Left lung (tissue), 10 donors: ENCODE data around the gene GPATCH8. TPM values are rescaled to one million over a fixed set of nuclear protein-coding genes. Genes with fewer than 3 reads are reported as not detected.
A peak's percentile ranks its signal among the peaks of the same experiment; 100 is the strongest.

ENCODE experiments used
- ATAC-seq: fragments of 200-7000 bp; cut with Tn5 transposase; one replicate; pipeline ENCODE4 v1.9.1; 2020; ENCODE audit warnings: moderate library complexity
- DNase-seq, 4 donors: peaks; one replicate each; pipeline ENCODE4 v3.0.0-alpha.2; 2013 to 2020
- H3K27ac ChIP-seq, 2 donors: fragments of 200-600 bp; sonication (generic) in 1 of 2; one replicate each; pipeline versions ENCODE4 v1.5.0 to v1.8.0; 2020 to 2021
- H3K27me3 ChIP-seq, 2 donors: fragments of 200-600 bp; sonication (generic) in 1 of 2; one replicate each; pipeline versions ENCODE4 v1.5.0 to v1.8.0; 2020 to 2021
- H3K36me3 ChIP-seq, 2 donors: fragments of 200-600 bp; sonication (generic) in 1 of 2; one replicate each; pipeline versions ENCODE4 v1.5.0 to v1.8.0; 2020 to 2021
- H3K4me1 ChIP-seq, 2 donors: fragments of 200-600 bp; one replicate each; pipeline ENCODE4 v1.8.0; 2021
- H3K4me3 ChIP-seq, 2 donors: fragments of 200-600 bp; sonication (generic) in 1 of 2; one replicate each; pipeline versions ENCODE4 v1.5.0 to v1.8.0; 2020 to 2021; ENCODE audit warnings: mild to moderate bottlenecking in 1 of 2
- H3K9me3 ChIP-seq, 2 donors: fragments of 200-600 bp; sonication (generic) in 1 of 2; one replicate each; pipeline versions ENCODE4 v1.5.0 to v1.8.0; 2020 to 2021
- intact Hi-C, 2 donors: fragments of 100-400 bp; cut with DNase I; formaldehyde crosslinking; loops; one replicate each; pipeline versions ENCODE4 v1.11.2 to v1.14.2; 2022
- polyA plus RNA-seq, 6 donors: library from polyadenylated mRNA; unstranded; fragments of 120-200 nt; gene quantifications; one replicate each; pipeline ENCODE4 v1.2.1, GENCODE V29; 2013; ENCODE audit not compliant: insufficient read length in 6 of 6
- total RNA-seq, 2 donors: library from RNA; stranded (reverse); fragmentation: NEBNext Ultra II Directional; extraction: Animal tissue kit (Norgen Biotek cat#: 25700); gene quantifications; one replicate each; pipeline ENCODE4 v1.2.1, GENCODE V29; 2021
- TF ChIP-seq, protein P1 (sequence below), 2 donors: fragments of 200-600 bp; sonication (generic) in 1 of 2; IDR thresholded peaks; one replicate each; pipeline versions ENCODE4 v1.5.0 to v1.8.0; 2021; ENCODE audit warnings: antibody characterized with exemption in 2 of 2
- donor health status: DM: no; HTN: yes; CAD: no.
- donor health status: DM: no; HTN: no; CAD: no.

GPATCH8 gene
- total and polyA plus RNA-seq, 8 donors, result 29.8 to 57.5 (median 52.9) TPM

DNA sequence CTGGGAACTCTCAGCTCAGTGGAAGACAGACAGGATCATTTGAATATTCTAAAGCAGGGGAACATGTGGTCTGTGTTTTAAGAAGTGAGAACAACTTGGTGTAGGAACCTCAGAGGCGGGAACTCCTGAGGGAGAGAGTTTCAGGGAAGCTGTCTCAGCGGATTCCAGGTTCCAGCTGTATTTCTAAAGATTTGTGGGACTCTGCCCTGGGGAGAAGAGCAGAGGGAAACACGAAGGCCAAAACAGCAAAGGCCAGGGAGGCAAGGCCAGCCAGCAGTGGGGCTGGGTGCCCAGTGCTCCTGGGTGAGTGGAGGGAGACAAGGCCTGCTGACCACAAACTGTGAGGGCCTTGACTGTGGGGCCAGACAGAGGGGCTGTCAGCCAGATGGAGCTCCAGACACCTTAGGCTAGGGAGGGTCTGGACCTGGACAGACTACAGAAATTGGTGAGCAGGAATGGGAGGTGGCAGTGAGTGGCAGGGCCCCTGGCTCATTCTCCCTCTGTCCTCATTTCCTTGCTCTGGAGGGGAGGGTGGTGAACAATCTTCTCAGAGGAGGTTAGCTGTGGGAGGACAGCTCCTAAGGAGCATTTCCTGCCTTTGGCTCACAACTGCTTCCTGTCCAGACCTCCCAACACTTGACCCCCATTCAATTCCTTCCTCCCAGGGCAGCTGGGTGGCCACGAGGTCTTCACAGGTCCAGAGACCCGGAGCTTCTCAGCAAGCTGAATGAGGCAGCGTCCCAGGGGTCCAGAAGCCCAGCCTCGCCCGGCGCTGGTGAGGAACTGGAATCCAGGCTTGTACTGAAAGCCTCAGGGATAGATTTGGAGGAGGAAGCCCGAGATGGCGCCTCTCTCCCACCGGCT, 33.1 kb upstream of the GPATCH8 start:
- peak; percentile 12 for ATAC-seq
- H3K9me3 ChIP-seq, result no peaks in the 10 kb centered on the region
- H3K4me3 ChIP-seq, result no peak overlapping the region
- H3K4me1 ChIP-seq, result peaks cover 0 to 16% of the 10 kb centered on the region in 2 donors
- peaks cover 0 to 32% of the 10 kb centered on the region in 2 donors for H3K27me3 ChIP-seq
- H3K36me3 ChIP-seq, result no peaks in the 10 kb centered on the region
- intact Hi-C loops, result no loop called here
- TF ChIP-seq, protein P1, sequence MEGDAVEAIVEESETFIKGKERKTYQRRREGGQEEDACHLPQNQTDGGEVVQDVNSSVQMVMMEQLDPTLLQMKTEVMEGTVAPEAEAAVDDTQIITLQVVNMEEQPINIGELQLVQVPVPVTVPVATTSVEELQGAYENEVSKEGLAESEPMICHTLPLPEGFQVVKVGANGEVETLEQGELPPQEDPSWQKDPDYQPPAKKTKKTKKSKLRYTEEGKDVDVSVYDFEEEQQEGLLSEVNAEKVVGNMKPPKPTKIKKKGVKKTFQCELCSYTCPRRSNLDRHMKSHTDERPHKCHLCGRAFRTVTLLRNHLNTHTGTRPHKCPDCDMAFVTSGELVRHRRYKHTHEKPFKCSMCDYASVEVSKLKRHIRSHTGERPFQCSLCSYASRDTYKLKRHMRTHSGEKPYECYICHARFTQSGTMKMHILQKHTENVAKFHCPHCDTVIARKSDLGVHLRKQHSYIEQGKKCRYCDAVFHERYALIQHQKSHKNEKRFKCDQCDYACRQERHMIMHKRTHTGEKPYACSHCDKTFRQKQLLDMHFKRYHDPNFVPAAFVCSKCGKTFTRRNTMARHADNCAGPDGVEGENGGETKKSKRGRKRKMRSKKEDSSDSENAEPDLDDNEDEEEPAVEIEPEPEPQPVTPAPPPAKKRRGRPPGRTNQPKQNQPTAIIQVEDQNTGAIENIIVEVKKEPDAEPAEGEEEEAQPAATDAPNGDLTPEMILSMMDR (IDR thresholded peaks at IDR 0.05), result no peak
- peak overlapping the region; percentile 33 to 74 for H3K27ac ChIP-seq
- DNase-seq, result no peak

DNA sequence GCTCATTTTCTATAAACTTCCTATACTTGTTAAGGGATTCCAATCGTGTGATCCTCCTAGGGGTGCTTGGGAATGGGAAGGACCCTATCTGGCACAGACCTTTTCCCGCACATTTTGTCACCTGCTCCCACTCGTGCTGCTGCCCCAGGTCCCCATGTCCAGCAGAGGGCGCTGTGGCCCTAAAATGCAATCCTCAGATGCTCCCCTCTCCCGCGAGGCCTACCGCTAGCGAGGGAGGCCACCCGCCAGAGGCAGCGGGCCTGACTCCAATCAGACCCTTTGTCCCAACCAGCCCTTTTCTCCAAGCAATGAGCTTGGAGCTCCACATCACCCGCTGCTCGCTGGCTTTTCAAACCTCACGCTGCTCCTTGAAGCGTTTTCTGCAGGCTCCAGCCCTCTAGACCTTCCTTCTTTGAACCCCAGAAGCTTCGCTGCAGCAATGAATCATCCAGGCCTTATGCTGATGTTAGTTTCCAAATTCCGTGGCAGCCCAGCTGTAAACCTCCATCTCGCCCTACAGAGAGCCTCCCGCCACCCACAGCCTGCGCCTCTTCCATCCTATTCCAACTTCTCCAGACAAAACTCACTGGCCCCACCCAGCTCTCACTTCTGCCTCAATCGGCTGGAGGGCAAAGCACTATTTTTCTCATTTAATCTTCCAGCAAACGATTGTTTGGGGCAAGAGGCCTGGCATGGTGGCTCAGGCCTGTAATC, 30.5 kb upstream of the GPATCH8 start:
- peaks cover 0 to 16% of the 10 kb centered on the region in 2 donors for H3K4me1 ChIP-seq
- ATAC-seq (peak; percentile 95), DNase-seq (peak; percentile 87 to 94 (median 90))
- no peak overlapping the region for H3K4me3 ChIP-seq
- TF ChIP-seq, protein P1 (IDR thresholded peaks at IDR 0.05), result peak; percentile 92 to 96
- no peaks in the 10 kb centered on the region for H3K9me3 ChIP-seq
- intact Hi-C loops, result loop anchor here in 1 of 2 donors (5.0 kb wide), 1 partner anchor 99 kb away; no protein-coding TSS in a partner anchor
- H3K27ac ChIP-seq, result peak overlapping the region; percentile 20 to 70
- no peaks in the 10 kb centered on the region for H3K36me3 ChIP-seq
- H3K27me3 ChIP-seq, result peaks cover 0 to 9% of the 10 kb centered on the region in 2 donors

DNA sequence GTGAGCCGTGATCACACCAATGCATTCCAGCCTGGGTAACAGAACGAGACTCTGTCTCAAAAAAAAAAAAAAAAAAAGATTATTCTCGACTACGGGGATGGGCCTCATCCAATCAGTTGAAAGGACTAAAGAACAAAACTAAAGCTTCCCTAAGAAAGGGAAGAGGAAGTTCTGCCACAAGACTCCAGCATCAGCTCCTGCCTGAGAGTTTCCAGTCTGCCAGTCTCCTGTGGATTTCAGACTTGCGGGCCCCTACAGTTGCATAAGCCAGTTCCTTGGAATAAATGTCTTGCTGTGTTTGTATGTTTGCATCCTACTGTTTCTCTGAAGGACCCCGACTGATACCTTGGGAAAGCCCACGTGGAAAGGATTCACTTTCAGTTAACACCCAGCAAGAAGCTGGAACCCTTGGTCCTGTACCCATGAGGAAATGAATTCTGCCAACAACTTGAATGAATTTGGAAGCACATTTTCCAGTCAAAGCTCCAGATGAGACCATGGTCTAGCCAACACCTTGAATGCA, 27.8 kb upstream of the GPATCH8 start:
- intact Hi-C loops, result loop anchor here in 1 of 2 donors (5.0 kb wide), 1 partner anchor 101 kb away; no protein-coding TSS in a partner anchor
- no peak for ATAC-seq
- Histone ChIP-seq H3K4me3 (no peak overlapping the region), H3K4me1 (peaks cover 0 to 9% of the 10 kb centered on the region in 2 donors), H3K27me3 (peaks cover 0 to 8% of the 10 kb centered on the region in 2 donors), H3K36me3 (no peaks in the 10 kb centered on the region), H3K27ac (no peak overlapping the region), H3K9me3 (peaks cover 0 to 5% of the 10 kb centered on the region in 2 donors)
- no peak for DNase-seq
- TF ChIP-seq, protein P1 (IDR thresholded peaks at IDR 0.05), result no peak

DNA sequence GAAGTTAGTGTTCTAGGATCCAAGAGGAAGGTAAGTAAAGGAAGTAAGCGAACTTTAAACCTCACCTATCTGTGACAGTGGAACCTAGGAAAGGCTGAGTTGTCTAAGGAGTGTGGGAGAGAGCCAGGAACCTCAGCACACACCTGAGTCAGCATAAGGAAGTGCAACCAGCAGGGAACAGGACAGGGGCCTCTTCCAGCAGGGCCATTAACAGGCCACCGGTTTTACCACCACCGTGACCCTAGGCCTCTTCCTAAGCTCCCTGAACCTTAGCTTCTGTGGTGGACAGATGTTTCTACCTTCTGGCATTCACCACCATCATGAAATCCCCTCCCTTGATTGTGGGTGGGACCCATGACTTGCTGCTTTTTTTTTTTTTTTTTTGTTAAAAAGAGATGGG, 26.7 kb upstream of the GPATCH8 start:
- Histone ChIP-seq H3K27ac (no peak overlapping the region), H3K9me3 (peaks cover 0 to 5% of the 10 kb centered on the region in 2 donors), H3K36me3 (no peaks in the 10 kb centered on the region), H3K4me3 (no peak overlapping the region), H3K27me3 (peaks cover 0 to 8% of the 10 kb centered on the region in 2 donors), H3K4me1 (peaks cover 0 to 9% of the 10 kb centered on the region in 2 donors)
- no peak for DNase-seq
- intact Hi-C loops, result loop anchor here in 1 of 2 donors (5.0 kb wide), 1 partner anchor 102 kb away; no protein-coding TSS in a partner anchor
- TF ChIP-seq, protein P1 (IDR thresholded peaks at IDR 0.05), result no peak
- ATAC-seq, result no peak
